ENCODE results near the gene AADAC.
"Not testable (repeated sequence)": the region's sequence is repeated elsewhere in the genome, so short reads cannot be mapped to it uniquely, and the experiment has no call there.

Gene AADAC

GRCh38 chr3:151787626-151788025, 26.3 kb upstream of the AADAC start:
- H3K4me3 ChIP-seq (replicated peaks; ENCODE audit: low read depth, low read length): no peak overlapping the region
- DNase-seq (ENCODE audit: extremely low read depth, low read depth): no peak
- no peak for TF ChIP-seq CTCF (IDR thresholded peaks at IDR 0.05; ENCODE audit: low read depth, low read length, missing control alignments)

GRCh38 chr3:151788401-151788800, 25.5 kb upstream of the AADAC start:
- TF ChIP-seq CTCF (IDR thresholded peaks at IDR 0.05; ENCODE audit: low read depth, low read length, missing control alignments): no peak
- H3K4me3 ChIP-seq (replicated peaks; ENCODE audit: low read depth, low read length): no peak overlapping the region
- DNase-seq (ENCODE audit: extremely low read depth, low read depth): no peak

- DNase-seq (ENCODE audit: extremely low read depth, low read depth): no peak
- no peak overlapping the region for H3K4me3 ChIP-seq (replicated peaks; ENCODE audit: low read depth, low read length)
- no peak for TF ChIP-seq CTCF (IDR thresholded peaks at IDR 0.05; ENCODE audit: low read depth, low read length, missing control alignments)
Observed at GRCh38 chr3:151789853-151790463, 24.0 kb upstream of the AADAC start.

GRCh38 chr3:151790763-151791162, 23.2 kb upstream of the AADAC start:
- not testable (repeated sequence) for H3K4me3 ChIP-seq (replicated peaks; ENCODE audit: low read depth, low read length); DNase-seq (ENCODE audit: extremely low read depth, low read depth)

GRCh38 chr3:151792411-151792810, 21.5 kb upstream of the AADAC start:
- no peak for DNase-seq (ENCODE audit: extremely low read depth, low read depth)
- TF ChIP-seq CTCF (IDR thresholded peaks at IDR 0.05; ENCODE audit: low read depth, low read length, missing control alignments): no peak
- H3K4me3 ChIP-seq (replicated peaks; ENCODE audit: low read depth, low read length): no peak overlapping the region

GRCh38 chr3:151793636-151794035, 20.3 kb upstream of the AADAC start:
- no peak for TF ChIP-seq CTCF (IDR thresholded peaks at IDR 0.05; ENCODE audit: low read depth, low read length, missing control alignments)
- DNase-seq (ENCODE audit: extremely low read depth, low read depth): no peak
- no peak overlapping the region for H3K4me3 ChIP-seq (replicated peaks; ENCODE audit: low read depth, low read length)

GRCh38 chr3:151794080-151794479, 19.8 kb upstream of the AADAC start:
- DNase-seq (ENCODE audit: extremely low read depth, low read depth): no peak
- H3K4me3 ChIP-seq (replicated peaks; ENCODE audit: low read depth, low read length): no peak overlapping the region
- no peak for TF ChIP-seq CTCF (IDR thresholded peaks at IDR 0.05; ENCODE audit: low read depth, low read length, missing control alignments)

Data from HFF-Myc (cell line).